Inferior parietal cortex (tissue), 1 donor: ENCODE data around the gene TJP2.

Experiments used
- DNase-seq: peaks from one replicate; pipeline ENCODE4 v3.0.0-alpha.2; 2016; ENCODE audit errors: extremely low spot score

Gene TJP2

DNA sequence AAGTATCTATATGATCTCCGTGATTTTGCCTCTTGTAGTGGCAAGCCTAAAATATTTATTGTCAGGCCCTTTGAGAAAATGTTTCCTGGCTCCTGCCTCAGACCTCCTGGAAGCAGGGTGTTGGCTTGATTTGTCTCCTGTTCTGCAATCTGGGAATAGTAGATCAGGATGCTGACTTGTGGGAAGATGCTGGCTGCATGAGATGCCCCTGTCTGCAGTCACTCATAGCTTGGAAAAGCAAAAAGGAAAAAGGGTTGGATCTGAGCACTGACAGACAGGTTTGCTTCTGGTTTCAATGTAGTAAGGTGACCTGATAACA, 16.7 kb downstream of the TJP2 start:
- DNase-seq = no peak

- DNase-seq = no peak
These were observed 17.2 kb downstream of the TJP2 start for GRCh38 chr9:69191231-69191630.

DNA sequence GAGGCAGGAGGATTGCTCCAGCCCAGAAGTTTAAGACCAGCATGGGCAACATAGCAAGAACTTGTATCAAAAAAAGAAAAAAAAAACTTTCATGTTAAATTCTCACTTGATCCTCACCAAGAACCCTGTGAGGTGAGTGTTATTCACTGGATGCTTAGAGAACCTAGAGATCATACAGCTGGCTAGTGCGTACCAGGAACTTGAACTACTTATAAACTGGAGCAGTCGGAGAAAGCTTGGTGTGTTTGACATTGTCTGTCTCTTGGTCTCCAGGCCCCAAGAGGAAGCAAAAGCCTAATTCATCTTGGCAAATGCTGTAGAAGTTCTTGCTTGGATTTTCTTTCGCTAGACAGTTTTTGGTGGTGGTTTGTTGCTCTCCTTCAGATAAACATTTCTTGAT, 18.1 kb downstream of the TJP2 start:
- no peak for DNase-seq

- no peak for DNase-seq
These were observed 19.6 kb downstream of the TJP2 start for GRCh38 chr9:69193685-69194032.

- DNase-seq = no peak
These were observed 20.8 kb downstream of the TJP2 start for GRCh38 chr9:69194702-69195418.

DNA sequence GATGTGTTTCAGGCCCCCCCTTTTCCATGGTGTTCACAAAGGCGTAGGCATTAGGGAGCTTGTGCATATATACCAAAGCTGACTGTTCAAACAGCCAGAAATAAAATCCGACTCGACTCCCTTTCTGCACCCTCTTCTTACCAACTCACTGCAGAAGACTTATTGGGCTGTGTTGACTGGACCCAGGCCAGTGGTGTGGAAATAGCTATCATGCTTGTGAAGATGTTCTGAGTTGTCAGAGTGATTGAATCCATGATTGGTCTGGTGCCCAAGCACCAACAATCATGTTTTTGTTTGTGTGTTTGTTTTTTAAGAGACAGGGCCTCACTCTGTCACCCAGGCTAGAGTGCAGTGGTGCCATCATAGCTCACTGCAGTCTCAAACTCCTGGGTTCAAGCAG, 21.6 kb downstream of the TJP2 start:
- peak; percentile 70 for DNase-seq

DNA sequence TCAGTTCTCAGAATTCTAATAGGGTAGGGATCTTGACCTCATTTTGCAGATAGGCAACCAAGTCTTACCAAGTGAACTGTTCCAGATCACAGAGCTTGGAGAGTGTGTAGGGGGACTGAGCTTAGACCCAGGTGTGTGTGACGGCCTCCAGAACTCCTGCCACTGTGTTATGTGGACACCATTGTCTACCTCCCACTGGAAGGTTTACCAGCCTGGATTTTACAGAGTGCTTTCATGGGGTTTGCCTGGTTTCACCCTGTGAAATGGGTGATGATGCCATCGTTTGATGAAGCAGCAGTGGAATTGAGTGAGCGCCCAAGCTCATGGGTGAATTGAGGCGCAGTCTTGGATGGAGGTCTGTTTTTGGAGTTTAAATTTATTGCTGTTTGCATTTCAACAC, 23.6 kb downstream of the TJP2 start:
- DNase-seq = no peak

- no peak for DNase-seq
These were observed 24.6 kb downstream of the TJP2 start for GRCh38 chr9:69198521-69199220.

DNA sequence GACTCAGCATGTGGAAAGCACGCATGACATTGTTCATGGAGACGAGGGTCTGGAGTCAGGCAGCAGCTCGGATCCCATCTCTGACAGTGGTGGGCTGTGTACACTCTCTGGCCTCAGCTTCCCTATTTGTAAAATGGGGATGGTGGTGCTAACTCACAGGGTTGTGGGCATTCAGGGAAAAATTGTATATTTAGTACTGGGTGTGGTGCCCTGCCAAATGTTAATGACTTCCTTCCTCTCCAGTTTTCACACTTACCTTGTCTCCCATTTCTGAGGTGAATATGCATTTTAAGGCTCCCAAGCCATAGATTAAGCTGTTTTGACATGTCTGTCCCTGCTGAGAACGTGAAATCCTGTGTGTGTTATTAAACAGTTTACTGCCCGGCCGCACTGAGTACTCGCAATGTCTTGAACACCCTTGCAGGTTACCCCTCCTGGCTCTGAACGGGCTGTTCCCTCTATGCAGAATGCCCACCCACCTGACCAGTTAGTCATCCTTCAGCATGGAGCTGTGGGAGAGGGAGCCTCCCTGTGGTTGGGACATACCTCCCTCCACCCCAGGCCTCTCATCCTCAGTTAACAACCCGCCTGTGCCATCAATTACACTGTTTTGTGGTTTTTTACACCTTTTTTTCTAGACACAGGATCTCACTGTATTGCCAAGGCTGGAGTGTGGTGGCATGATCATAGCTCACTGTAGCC, 25.8 kb downstream of the TJP2 start:
- DNase-seq = no peak

- DNase-seq = no peak
These were observed 28.5 kb downstream of the TJP2 start for GRCh38 chr9:69202556-69202955.

DNA sequence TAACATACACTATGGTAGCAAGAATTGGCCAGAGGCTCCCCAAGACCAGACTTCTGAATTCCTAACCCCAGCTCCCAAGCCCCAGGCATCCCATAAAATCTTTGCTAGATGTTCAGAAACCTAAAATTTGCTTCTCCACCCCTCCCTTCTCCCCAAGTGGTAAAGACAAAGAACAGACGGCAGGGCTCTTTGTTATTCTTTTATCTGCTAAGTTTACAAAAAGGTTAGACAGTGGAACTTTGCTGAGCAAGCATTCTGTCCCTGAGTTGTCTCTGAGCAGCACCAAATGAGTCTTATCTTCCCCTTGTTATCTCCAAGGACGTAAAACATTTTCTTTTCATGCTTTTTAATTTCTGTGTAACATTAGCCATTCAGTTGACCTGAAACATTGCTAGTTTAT, 30.2 kb downstream of the TJP2 start:
- no peak for DNase-seq

- DNase-seq = peak; percentile 86
These were observed 30.8 kb downstream of the TJP2 start for GRCh38 chr9:69204849-69205248.

GRCh38 chr9:69206047-69206446, 32.0 kb downstream of the TJP2 start:
- DNase-seq = no peak

GRCh38 chr9:69207503-69207902, 33.4 kb downstream of the TJP2 start:
- DNase-seq = no peak

DNA sequence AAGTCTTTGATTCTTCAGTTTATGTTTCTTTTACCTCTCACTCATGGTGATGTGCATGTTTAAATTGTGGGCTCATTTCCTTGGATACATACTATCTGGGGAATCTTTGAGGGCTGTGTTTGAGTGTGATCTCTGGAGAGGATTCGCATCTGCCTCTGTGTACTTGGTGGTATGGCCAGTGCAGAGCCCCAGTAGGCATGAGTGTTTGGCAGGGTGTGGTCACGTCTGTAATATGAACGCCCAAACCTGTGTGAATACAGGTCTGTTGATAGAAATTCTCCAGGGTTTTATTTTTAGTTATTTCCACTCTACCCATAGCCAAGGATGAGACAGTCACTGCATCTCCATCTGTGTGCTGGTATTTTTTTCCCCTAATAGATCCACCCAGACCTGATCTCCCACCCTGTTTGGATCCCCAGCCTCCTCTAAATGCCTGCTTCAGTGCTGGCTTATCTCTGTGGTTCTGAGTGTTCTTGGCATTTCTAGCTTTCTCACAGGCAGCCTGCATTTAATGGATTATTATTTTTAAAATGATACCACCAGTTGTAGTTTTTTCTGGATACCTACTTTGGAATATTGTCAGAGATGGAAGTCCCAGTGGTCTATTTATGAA, 37.5 kb downstream of the TJP2 start:
- no peak for DNase-seq

DNA sequence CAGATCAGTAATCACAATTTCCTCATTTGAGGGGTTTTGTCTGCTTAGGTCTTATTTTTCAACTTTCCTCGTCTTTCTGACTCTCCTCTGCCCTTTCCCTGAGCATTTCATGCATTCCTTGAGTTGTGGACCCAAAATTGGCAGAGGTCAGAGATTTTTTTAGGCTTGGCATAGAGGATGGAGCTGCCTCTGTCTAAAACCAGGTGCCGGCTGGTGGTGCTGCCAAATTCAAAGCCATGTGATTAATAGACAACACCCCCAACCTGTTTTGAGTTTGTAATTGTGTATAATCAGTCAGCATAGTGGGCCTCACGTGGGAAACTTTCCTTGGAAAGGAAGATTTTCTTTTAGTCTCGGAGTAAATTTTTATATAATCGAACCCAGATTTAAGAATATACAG, 39.6 kb downstream of the TJP2 start:
- no peak for DNase-seq

DNA sequence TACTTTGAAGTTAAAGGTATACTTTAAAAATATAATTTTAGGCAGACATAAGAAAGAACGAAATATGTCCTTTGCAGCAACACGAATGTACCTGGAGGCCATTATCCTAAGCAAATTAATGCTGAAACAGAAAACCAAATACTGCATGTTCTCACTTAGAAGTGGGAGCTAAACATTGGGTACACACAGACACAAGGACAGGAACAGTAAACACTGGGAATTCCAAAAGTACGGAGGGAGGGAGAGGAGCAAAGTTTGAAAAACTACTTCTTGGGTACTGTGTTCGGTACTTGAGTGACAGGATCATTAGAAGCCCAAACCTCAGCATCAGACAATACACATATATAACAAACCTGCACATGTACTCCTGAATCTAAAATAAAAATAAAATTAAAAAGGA, 40.9 kb downstream of the TJP2 start:
- no peak for DNase-seq

DNA sequence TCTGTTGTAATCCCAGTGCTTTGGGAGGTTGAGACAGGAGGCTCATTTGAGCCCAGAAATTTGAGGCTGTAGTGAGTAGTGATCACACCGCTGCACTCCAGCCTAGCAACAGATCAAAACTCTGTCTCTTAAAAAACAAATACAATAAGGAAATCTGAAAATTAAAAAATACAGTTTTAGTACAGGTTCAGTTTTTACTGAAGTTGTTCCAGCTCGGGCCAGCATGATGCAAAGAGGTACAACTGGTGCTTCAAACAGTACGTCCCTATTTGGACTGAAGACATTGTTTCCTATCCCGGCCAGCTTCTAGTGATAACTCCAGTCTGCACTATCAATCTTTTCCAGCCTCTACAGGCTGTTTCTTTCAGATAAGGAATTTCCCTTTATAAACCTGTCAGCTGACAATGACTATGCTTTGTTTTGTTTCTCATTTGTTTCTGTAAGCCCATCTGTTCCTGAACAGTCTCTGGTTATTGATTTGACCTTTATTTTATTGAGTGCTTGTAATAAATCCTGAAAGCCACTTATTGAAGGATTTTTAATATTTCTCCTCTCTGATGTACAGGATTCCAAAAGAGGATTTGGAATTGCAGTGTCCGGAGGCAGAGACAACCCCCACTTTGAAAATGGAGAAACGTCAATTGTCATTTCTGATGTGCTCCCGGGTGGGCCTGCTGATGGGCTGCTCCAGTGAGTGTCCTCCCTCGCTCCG, 41.9 kb downstream of the TJP2 start:
- DNase-seq = no peak

DNA sequence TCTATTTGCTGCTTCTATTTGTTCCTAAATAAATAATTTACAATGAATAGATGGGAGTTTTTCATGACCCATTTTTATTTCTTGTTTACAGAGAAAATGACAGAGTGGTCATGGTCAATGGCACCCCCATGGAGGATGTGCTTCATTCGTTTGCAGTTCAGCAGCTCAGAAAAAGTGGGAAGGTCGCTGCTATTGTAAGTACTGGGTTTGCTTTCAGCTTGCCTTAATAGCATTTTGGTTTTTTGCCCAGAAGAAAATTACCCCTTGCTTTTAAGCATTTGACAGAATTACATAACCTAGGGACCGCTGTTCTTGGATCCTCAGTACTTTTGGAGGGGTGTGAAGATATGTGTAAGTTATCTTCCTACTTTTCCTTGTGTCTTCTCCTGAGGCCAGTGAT, 44.1 kb downstream of the TJP2 start:
- DNase-seq = no peak

DNA sequence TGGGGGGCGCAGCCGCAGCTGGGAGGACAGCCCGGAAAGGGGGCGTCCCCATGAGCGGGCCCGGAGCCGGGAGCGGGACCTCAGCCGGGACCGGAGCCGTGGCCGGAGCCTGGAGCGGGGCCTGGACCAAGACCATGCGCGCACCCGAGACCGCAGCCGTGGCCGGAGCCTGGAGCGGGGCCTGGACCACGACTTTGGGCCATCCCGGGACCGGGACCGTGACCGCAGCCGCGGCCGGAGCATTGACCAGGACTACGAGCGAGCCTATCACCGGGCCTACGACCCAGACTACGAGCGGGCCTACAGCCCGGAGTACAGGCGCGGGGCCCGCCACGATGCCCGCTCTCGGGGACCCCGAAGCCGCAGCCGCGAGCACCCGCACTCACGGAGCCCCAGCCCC, 47.0 kb downstream of the TJP2 start:
- no peak for DNase-seq

- no peak for DNase-seq
These were observed 48.9 kb downstream of the TJP2 start for GRCh38 chr9:69222970-69223369.

DNA sequence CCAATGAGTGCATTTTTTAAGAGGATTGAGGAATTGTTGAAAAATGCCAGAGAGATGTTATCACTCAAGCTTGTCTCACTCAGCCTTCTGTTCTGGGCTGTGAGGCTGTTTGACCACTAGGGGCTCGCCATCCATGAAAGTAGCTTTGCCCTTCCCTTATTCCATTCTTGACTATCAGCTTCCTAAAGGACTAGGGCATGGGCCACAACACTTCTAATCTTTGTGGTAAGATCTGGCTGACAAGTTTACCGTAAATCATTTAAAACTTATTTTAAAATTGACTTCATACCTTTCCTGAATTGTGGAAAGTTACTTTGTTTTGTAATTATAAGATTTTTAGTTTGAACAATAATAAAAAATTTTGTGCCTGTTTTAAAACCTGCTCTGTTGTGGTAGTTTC, 49.5 kb downstream of the TJP2 start:
- peak; percentile 32 for DNase-seq
